ENCODE results near the gene AOC1.
A peak's percentile ranks its signal among the peaks of the same experiment; 100 is the strongest.
"Not testable (repeated sequence)": the region's sequence is repeated elsewhere in the genome, so short reads cannot be mapped to it uniquely, and the experiment has no call there.

Gene AOC1

GRCh38 chr7:150903606-150904005 is 51.3 kb downstream of the AOC1 start:
- DNase-seq (ENCODE audit: low spot score in 2 of 2), result no peak
- Mint-ChIP-seq H3K4me1 (peaks cover 37% of the 10 kb centered on the region), H3K27ac (no peak overlapping the region), H3K27me3 (peaks cover 12% of the 10 kb centered on the region), H3K4me3 (no peak overlapping the region), H3K36me3 (peaks cover 2% of the 10 kb centered on the region), H3K9me3 (no peaks in the 10 kb centered on the region)
- ATAC-seq (ENCODE audit: low read depth), result peak; percentile 27

- no peak for DNase-seq (ENCODE audit: low spot score in 2 of 2)
- Mint-ChIP-seq H3K4me1 (peaks cover 35% of the 10 kb centered on the region), H3K36me3 (peaks cover 2% of the 10 kb centered on the region), H3K27ac (no peak overlapping the region), H3K9me3 (no peaks in the 10 kb centered on the region), H3K4me3 (no peak overlapping the region), H3K27me3 (peaks cover 12% of the 10 kb centered on the region)
- peak; percentile 21 for ATAC-seq (ENCODE audit: low read depth)
Measured at GRCh38 chr7:150904011-150904909, 51.9 kb downstream of the AOC1 start.

GRCh38 chr7:150908173-150908572 is 55.9 kb downstream of the AOC1 start:
- Mint-ChIP-seq H3K27me3 (peaks cover 24% of the 10 kb centered on the region), H3K9me3 (peaks cover 3% of the 10 kb centered on the region)
- ATAC-seq (ENCODE audit: low read depth), result no peak

GRCh38 chr7:150909200-150909995 is 57.1 kb downstream of the AOC1 start:
- peak overlapping the region; percentile 36 for H3K27ac Mint-ChIP-seq
- DNase-seq (ENCODE audit: low spot score in 2 of 2), result no peak
- peaks cover 15% of the 10 kb centered on the region for H3K4me1 Mint-ChIP-seq
- no peaks in the 10 kb centered on the region for H3K36me3 Mint-ChIP-seq
- ATAC-seq (ENCODE audit: low read depth), result peak; percentile 42
- H3K4me3 Mint-ChIP-seq, result no peak overlapping the region
- H3K27me3 Mint-ChIP-seq, result peaks cover 21% of the 10 kb centered on the region
- H3K9me3 Mint-ChIP-seq, result peaks cover 3% of the 10 kb centered on the region

More at GRCh38 chr7:150908173-150908572, 55.9 kb downstream of the AOC1 start:
- Mint-ChIP-seq H3K36me3 (peaks cover 2% of the 10 kb centered on the region), H3K27ac (no peak overlapping the region), H3K4me3 (no peak overlapping the region), H3K4me1 (peaks cover 21% of the 10 kb centered on the region)
- DNase-seq (ENCODE audit: low spot score in 2 of 2), result no peak

- H3K36me3 Mint-ChIP-seq; H3K4me3 Mint-ChIP-seq; H3K9me3 Mint-ChIP-seq; DNase-seq (ENCODE audit: low spot score in 2 of 2); H3K27ac Mint-ChIP-seq: not testable (repeated sequence)
- peaks cover 13% of the 10 kb centered on the region for H3K4me1 Mint-ChIP-seq
- peak; percentile 12 for ATAC-seq (ENCODE audit: low read depth)
- peaks cover 21% of the 10 kb centered on the region for H3K27me3 Mint-ChIP-seq
Measured at GRCh38 chr7:150910305-150910995, 58.1 kb downstream of the AOC1 start.

- no peaks in the 10 kb centered on the region for H3K36me3 Mint-ChIP-seq
- DNase-seq (ENCODE audit: low spot score in 2 of 2) (no peak), ATAC-seq (ENCODE audit: low read depth) (no peak)
- H3K4me1 Mint-ChIP-seq, result peaks cover 13% of the 10 kb centered on the region
- peaks cover 3% of the 10 kb centered on the region for H3K9me3 Mint-ChIP-seq
- H3K27ac Mint-ChIP-seq, result no peak overlapping the region
- no peak overlapping the region for H3K4me3 Mint-ChIP-seq
- peaks cover 19% of the 10 kb centered on the region for H3K27me3 Mint-ChIP-seq
Measured at GRCh38 chr7:150910996-150911422, 58.7 kb downstream of the AOC1 start.
